GM12875 (cell line): Measurements from ENCODE around the gene PLS1.
"Not testable (repeated sequence)": the region's sequence is repeated elsewhere in the genome, so short reads cannot be mapped to it uniquely, and the experiment has no call there.

Source experiments
- H3K4me3 ChIP-seq: one replicate; pipeline ENCODE4 v1.5.1; 2011; ENCODE audit warnings: low read depth, low read length, control low read depth
- TF ChIP-seq, protein P1 (sequence below): IDR thresholded peaks from 2 replicates; pipeline ENCODE4 v1.5.1; 2011; ENCODE audit warnings: low read depth, mild to moderate bottlenecking, control low read depth, inconsistent platforms, low read length, moderate library complexity, borderline replicate concordance; ENCODE audit not compliant: insufficient read depth

The PLS1 gene

DNA sequence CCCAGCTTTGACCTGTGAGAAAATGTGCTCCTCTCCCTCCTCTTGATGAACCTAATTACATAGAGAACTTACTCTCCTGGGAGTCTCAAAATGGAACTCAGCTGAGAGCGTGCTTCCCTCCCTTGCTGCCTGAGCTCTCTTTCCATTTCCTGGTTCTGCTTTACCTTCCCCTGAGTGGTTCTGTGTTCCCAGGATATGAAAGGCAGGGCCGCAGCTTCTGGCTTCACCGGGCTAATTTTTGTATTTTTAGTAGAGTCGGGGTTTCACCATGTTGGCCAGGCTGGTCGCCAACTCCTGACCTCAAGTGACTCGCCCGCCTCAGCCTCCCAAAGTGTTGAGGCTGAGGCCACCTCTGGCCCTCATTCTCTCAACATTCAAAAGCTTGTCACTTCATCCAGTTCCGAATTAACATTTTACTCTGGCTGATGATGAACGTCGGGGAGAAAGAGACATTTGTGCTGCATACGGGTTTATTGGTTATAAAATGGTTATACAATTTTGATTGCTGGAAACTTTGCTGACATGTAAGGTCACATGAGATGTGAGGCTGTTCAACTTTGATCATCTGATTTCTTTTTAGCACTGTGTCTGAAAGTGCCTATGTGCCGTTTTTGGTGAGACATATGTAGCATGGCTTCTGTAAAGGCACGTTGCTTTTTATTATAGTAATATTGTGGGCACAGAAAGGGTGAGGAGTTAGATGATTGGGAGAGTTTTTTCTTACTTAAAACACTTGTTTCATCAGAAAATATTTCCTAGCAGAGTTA lies 6.6 kb downstream of the PLS1 start:
- H3K4me3 ChIP-seq: no peak overlapping the region
- TF ChIP-seq, protein P1, sequence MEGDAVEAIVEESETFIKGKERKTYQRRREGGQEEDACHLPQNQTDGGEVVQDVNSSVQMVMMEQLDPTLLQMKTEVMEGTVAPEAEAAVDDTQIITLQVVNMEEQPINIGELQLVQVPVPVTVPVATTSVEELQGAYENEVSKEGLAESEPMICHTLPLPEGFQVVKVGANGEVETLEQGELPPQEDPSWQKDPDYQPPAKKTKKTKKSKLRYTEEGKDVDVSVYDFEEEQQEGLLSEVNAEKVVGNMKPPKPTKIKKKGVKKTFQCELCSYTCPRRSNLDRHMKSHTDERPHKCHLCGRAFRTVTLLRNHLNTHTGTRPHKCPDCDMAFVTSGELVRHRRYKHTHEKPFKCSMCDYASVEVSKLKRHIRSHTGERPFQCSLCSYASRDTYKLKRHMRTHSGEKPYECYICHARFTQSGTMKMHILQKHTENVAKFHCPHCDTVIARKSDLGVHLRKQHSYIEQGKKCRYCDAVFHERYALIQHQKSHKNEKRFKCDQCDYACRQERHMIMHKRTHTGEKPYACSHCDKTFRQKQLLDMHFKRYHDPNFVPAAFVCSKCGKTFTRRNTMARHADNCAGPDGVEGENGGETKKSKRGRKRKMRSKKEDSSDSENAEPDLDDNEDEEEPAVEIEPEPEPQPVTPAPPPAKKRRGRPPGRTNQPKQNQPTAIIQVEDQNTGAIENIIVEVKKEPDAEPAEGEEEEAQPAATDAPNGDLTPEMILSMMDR: no peak

DNA sequence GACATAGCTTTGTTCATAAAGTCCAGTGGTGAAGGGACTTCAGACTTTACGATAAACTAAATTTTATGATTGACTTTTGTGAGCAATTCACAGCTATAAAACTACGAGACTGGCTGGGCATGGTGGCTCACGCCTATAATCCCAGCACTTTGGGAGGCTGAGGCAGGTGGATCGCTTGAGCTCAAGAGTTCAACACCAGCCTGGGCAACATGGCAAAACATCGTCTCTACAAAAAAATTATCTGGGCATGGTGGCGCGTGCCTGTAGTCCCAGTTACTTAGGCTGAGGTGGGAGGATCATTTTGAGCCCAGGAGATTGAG lies 7.2 kb downstream of the PLS1 start:
- not testable (repeated sequence) for H3K4me3 ChIP-seq

DNA sequence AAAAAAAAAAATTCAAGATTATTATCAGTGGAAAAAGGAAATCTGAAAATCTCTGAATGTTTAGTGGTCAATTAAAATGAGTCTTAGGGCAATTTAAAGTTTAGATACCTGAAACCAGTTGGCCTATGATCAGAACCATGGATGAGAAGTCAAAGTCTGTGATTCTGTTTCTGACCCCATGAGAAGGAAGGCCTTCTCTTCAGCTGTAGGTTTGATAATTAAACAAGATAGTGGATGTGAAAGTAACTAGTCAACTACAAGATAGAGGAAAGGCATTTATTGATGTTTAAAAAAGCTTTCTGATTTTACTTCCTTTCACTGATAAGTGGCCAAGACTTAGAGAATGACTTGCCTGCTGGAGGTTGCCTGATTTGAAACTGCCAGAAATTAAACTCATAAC lies 8.7 kb downstream of the PLS1 start:
- TF ChIP-seq, protein P1: no peak
- H3K4me3 ChIP-seq: no peak overlapping the region

DNA sequence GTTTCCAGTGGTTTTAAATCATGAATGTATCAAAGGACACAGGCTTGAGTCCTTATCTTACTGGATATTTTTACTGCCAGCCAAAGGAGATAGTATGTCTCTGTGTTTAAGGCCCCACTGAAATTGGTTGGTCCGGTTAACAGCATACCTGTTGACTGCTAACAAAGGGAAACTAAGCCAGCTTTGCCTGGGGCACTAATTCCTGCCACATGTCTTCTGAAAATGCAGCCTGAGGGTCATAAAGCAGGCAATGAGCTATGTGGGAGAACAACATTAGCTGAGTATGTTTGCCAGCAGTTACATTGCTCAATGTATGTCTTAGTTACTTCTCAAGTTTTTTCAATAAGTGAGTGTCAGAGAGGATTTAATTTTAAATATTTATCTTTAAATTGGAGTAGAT lies 12.4 kb downstream of the PLS1 start:
- TF ChIP-seq, protein P1: no peak
- H3K4me3 ChIP-seq: no peak overlapping the region

DNA sequence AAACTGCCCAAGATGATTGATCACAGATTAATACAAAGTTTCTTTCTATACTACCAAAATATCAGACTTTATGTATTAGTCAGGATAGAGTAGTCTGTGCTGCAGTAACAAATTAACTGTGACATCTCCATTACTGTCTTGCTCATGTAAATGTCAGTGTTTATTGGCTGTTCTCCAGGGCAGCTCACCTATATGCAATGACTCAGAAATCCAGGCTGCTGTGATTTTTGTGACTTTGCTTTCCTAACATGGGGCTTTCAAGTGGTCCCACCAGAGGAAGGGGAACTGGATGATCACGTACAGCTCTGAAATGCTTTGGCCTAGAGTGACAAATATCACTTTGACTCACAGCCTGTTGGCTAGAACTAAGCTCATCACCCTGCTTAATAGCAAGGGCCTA lies 12.9 kb downstream of the PLS1 start:
- TF ChIP-seq, protein P1: no peak
- no peak overlapping the region for H3K4me3 ChIP-seq

DNA sequence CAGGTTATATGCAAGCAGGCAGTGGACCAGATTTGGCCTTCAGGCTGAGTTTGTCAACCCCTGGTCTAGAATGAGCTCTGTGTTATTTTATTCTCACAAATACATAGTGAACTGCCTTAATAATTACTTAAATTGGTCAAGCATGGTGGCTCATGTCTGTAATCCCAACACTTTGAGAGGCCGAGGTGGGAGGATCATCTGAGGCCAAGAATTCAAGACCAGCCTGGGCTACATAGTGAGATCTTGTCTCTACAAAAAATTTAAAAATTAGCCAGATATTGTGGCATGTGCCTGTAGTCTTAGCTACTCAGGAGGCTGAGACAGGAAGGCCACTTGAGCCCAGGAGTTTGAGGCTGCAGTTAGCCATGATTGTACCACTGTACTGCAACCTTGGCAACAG lies 15.0 kb downstream of the PLS1 start:
- H3K4me3 ChIP-seq: no peak overlapping the region
- TF ChIP-seq, protein P1: no peak

DNA sequence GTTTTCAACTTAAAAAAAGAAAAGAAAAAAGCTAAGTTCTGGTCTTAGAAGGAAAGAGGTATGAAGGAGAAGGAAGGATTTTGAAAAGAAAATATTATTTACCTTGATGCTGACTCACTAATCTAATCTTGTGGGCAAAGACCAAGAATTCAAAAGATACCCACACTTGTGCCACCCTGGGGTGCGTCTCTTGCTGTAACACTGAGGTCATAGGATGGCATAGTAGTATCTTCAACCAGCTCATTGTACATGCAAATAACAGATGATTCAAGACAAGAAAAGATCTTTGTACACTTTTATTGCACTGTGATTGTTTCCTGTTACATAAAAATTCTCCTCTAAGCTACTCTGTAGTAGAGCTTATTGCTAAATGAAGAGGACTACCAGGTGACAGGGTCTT lies 17.3 kb downstream of the PLS1 start:
- no peak overlapping the region for H3K4me3 ChIP-seq
- TF ChIP-seq, protein P1: no peak

DNA sequence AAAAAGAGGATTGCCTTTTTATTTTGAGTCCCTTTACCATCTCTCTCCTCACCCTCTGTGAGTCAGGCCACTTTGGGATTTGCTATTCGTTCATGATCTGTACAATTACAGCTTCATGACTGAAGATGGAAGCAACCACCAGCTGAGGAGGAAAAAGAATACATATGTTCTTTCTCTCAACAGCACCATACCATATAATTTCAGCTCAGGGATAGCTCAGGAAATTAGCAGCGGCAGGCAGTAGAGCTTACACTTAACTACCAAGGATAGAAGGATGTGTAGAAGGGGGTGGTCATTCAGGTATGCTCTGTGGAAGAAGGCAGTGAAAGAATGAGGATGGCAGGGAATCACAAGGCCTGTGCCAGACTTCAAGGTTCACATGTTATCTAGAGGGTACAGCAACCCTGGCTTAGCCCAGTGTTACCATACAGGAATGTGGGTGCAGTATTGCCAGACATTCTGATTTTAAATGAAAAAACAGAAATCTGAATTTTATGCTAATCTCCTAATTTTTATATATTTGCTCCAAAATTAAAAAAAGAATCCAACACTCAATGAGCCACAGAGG lies 17.9 kb downstream of the PLS1 start:
- TF ChIP-seq, protein P1: no peak
- H3K4me3 ChIP-seq: no peak overlapping the region
